K562 (cell line): ENCODE data around the gene HMGCL. TPM values are rescaled to one million over a fixed set of nuclear protein-coding genes. Genes with fewer than 3 reads are reported as not detected.

Experiments used
- CBFA2T2 ChIP-seq: fragments of 450-650 bp; conservative IDR thresholded peaks from 2 replicates; pipeline ENCODE4 v1.6.1; 2017; ENCODE audit warnings: mild to moderate bottlenecking
- CSDE1 ChIP-seq, 2 experiments: fragments of 450-650 bp; IDR thresholded peaks; 2 replicates each; pipeline ENCODE4 v1.6.1; 2016; ENCODE audit warnings: mild to moderate bottlenecking in 1 of 2
- ESRRB ChIP-seq: fragments of 250-450 bp; sonication (Bioruptor Pico); IDR thresholded peaks from 2 replicates; pipeline ENCODE4 v1.5.0; 2020; ENCODE audit warnings: mild to moderate bottlenecking, moderate library complexity, borderline replicate concordance
- KHSRP ChIP-seq: fragments of 450-650 bp; IDR thresholded peaks from 2 replicates; pipeline ENCODE4 v1.6.1; 2017
- MCM2 ChIP-seq: fragments of 450-650 bp; IDR thresholded peaks from 2 replicates; pipeline ENCODE4 v1.6.1; 2017; ENCODE audit warnings: low read depth, mild to moderate bottlenecking
- NFRKB ChIP-seq: fragments of 450-650 bp; IDR thresholded peaks from 2 replicates; pipeline ENCODE4 v1.6.1; 2016; ENCODE audit warnings: low read depth
- NONO ChIP-seq, 2 experiments: fragments of 200-400 bp in 1 of 2; fragments of 450-650 bp in 1 of 2; formaldehyde crosslinking in 1 of 2; IDR thresholded peaks; 2 replicates each; pipeline ENCODE4 v1.6.1; 2017; ENCODE audit warnings: low read depth in 2 of 2, mild to moderate bottlenecking in 2 of 2, moderate library complexity in 2 of 2, low read length in 1 of 2
- NR3C1 ChIP-seq: sonication (generic); formaldehyde crosslinking; IDR thresholded peaks from 2 replicates; pipeline ENCODE4 v1.8.1; 2022; ENCODE audit warnings: missing genetic modification reagents
- PCBP2 ChIP-seq: fragments of 200-400 bp; formaldehyde crosslinking; IDR thresholded peaks from 2 replicates; pipeline ENCODE4 v1.6.1; 2018; ENCODE audit warnings: low read length, low read depth, mild to moderate bottlenecking, moderate library complexity; ENCODE audit not compliant: poor library complexity, severe bottlenecking
- RBM14 ChIP-seq: fragments of 200-400 bp; formaldehyde crosslinking; IDR thresholded peaks from 2 replicates; pipeline ENCODE4 v1.6.1; 2018; ENCODE audit warnings: low read depth, mild to moderate bottlenecking, low read length, moderate library complexity, borderline replicate concordance; ENCODE audit not compliant: insufficient read depth
- SLC30A9 ChIP-seq: fragments of 250-450 bp; sonication (Bioruptor Pico); IDR thresholded peaks from 2 replicates; pipeline ENCODE4 v1.8.0; 2022; ENCODE audit warnings: mild to moderate bottlenecking, moderate library complexity
- SNIP1 ChIP-seq: fragments of 450-650 bp; IDR thresholded peaks from 2 replicates; pipeline ENCODE4 v1.7.1; 2017; ENCODE audit warnings: low read depth, mild to moderate bottlenecking
- SOX6 ChIP-seq: fragments of 450-650 bp; IDR thresholded peaks from 2 replicates; pipeline ENCODE4 v1.6.1; 2014; ENCODE audit warnings: mild to moderate bottlenecking
- TGIF2 ChIP-seq: sonication (generic); formaldehyde crosslinking; IDR thresholded peaks from 2 replicates; pipeline ENCODE4 v1.8.1; 2022; ENCODE audit warnings: mild to moderate bottlenecking, missing genetic modification reagents, moderate library complexity
- ZNF518B ChIP-seq: fragments of 250-450 bp; sonication (Bioruptor Pico); IDR thresholded peaks from 2 replicates; pipeline ENCODE4 v1.5.0; 2021; ENCODE audit warnings: mild to moderate bottlenecking, moderate library complexity
- ZNF644 ChIP-seq: fragments of 200-800 bp; sonication (Bioruptor generic); IDR thresholded peaks from 2 replicates; pipeline ENCODE4 v1.6.1; 2016; ENCODE audit warnings: low read depth, missing genetic modification characterization, missing compliant biosample characterization
- polyA plus RNA-seq, 8 experiments: library from polyadenylated mRNA; depleted of rRNA in 4 of 8; stranded (reverse) in 5 of 8; unstranded in 3 of 8; fragments of >200 nt; fragmentation: Nextera tagmentation in 2 of 8; fragmentation: Illumina TruSeq in 1 of 8; extraction: Ambion mirVana in 2 of 8; extraction: Trizol in 1 of 8; gene quantifications; 2 replicates each; pipeline versions ENCODE4 v1.2.1 to v1.2.3, GENCODE V29; 2011 to 2014; ENCODE audit warnings: inconsistent platforms in 1 of 8, missing spikeins in 1 of 8
- total RNA-seq, 7 experiments: library from RNA; depleted of rRNA in 6 of 7; stranded (reverse); fragments of >200 nt in 6 of 7; fragmentation: Illumina TruSeq in 2 of 7; extraction: Trizol in 2 of 7; gene quantifications; 2 replicates each; pipeline versions ENCODE4 v1.2.1 to v1.2.3, GENCODE V29; 2011 to 2021; ENCODE audit warnings: low replicate concordance in 1 of 7
- TF ChIP-seq, protein P1 (sequence below): fragments of 250-450 bp; sonication (Bioruptor Pico); IDR thresholded peaks from 2 replicates; pipeline ENCODE4 v1.5.0; 2020; ENCODE audit warnings: mild to moderate bottlenecking, borderline replicate concordance
- TF ChIP-seq, protein P2 (sequence below): fragments of 200-400 bp; formaldehyde crosslinking; IDR thresholded peaks from 2 replicates; pipeline ENCODE4 v1.6.1; 2017; ENCODE audit warnings: mild to moderate bottlenecking, low read depth, low read length, moderate library complexity
- TF ChIP-seq, protein P3 (sequence below): fragments of 450-650 bp; formaldehyde crosslinking; IDR thresholded peaks from 2 replicates; pipeline ENCODE4 v1.4.0; 2020; ENCODE audit warnings: mild to moderate bottlenecking, moderate library complexity

Gene HMGCL
- total and polyA plus RNA-seq, 9 of the 15 experiments (the other 6 are each of a cell fraction or from before 2014, with no cell fraction given), result 18.0 to 82.2 (median 24.2) TPM

- TF ChIP-seq ZNF518B (CRISPR knock-in tag), result no peak
- TF ChIP-seq NONO (IDR thresholded peaks at IDR 0.05; ENCODE audit: low read depth in 2 of 2, low read length in 1 of 2), result no peak; a peak in 1 of 4 replicates
- TF ChIP-seq, protein P1, sequence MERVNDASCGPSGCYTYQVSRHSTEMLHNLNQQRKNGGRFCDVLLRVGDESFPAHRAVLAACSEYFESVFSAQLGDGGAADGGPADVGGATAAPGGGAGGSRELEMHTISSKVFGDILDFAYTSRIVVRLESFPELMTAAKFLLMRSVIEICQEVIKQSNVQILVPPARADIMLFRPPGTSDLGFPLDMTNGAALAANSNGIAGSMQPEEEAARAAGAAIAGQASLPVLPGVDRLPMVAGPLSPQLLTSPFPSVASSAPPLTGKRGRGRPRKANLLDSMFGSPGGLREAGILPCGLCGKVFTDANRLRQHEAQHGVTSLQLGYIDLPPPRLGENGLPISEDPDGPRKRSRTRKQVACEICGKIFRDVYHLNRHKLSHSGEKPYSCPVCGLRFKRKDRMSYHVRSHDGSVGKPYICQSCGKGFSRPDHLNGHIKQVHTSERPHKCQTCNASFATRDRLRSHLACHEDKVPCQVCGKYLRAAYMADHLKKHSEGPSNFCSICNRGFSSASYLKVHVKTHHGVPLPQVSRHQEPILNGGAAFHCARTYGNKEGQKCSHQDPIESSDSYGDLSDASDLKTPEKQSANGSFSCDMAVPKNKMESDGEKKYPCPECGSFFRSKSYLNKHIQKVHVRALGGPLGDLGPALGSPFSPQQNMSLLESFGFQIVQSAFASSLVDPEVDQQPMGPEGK (CRISPR knock-in tag), result no peak
- TF ChIP-seq KHSRP, result no peak
- TF ChIP-seq TGIF2 (CRISPR knock-in tag), result no peak
- no peak; the same call in 1 of the 2 replicates for TF ChIP-seq NR3C1 (CRISPR knock-in tag)
- TF ChIP-seq, protein P2, sequence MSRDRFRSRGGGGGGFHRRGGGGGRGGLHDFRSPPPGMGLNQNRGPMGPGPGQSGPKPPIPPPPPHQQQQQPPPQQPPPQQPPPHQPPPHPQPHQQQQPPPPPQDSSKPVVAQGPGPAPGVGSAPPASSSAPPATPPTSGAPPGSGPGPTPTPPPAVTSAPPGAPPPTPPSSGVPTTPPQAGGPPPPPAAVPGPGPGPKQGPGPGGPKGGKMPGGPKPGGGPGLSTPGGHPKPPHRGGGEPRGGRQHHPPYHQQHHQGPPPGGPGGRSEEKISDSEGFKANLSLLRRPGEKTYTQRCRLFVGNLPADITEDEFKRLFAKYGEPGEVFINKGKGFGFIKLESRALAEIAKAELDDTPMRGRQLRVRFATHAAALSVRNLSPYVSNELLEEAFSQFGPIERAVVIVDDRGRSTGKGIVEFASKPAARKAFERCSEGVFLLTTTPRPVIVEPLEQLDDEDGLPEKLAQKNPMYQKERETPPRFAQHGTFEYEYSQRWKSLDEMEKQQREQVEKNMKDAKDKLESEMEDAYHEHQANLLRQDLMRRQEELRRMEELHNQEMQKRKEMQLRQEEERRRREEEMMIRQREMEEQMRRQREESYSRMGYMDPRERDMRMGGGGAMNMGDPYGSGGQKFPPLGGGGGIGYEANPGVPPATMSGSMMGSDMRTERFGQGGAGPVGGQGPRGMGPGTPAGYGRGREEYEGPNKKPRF, result no peak
- TF ChIP-seq ESRRB, result no peak
- no peak for TF ChIP-seq MCM2
- TF ChIP-seq RBM14, result no peak
- TF ChIP-seq PCBP2, result no peak
- no peak for TF ChIP-seq ZNF644 (tag)
- TF ChIP-seq SLC30A9 (CRISPR knock-in tag), result no peak
- TF ChIP-seq NFRKB, result no peak
- peak; percentile 33; the same call in 1 of the 2 replicates for TF ChIP-seq SOX6
- no peak for TF ChIP-seq SNIP1
- no peak; a peak in 1 of 4 replicates for TF ChIP-seq CSDE1 (IDR thresholded peaks at IDR 0.05)
- TF ChIP-seq, protein P3, sequence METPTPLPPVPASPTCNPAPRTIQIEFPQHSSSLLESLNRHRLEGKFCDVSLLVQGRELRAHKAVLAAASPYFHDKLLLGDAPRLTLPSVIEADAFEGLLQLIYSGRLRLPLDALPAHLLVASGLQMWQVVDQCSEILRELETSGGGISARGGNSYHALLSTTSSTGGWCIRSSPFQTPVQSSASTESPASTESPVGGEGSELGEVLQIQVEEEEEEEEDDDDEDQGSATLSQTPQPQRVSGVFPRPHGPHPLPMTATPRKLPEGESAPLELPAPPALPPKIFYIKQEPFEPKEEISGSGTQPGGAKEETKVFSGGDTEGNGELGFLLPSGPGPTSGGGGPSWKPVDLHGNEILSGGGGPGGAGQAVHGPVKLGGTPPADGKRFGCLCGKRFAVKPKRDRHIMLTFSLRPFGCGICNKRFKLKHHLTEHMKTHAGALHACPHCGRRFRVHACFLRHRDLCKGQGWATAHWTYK (CRISPR knock-in tag), result peak; percentile 69; the same call in 1 of the 2 replicates
- TF ChIP-seq CBFA2T2, result no peak
Measured at GRCh38 chr1:23867895-23868556, 42.8 kb upstream of the HMGCL start, which contains the start of gene FUCA1 (continued).
